Lower lobe of right lung (tissue), 2 donors: Measurements from ENCODE around the gene CDK6. TPM values are rescaled to one million over a fixed set of nuclear protein-coding genes. Genes with fewer than 3 reads are reported as not detected.

Source experiments
- ATAC-seq, 2 donors: fragments of 200-7000 bp; cut with Tn5 transposase; one replicate each; pipeline ENCODE4 v1.9.1; 2020 to 2022; ENCODE audit warnings: mild to moderate bottlenecking in 2 of 2, moderate library complexity in 2 of 2
- DNase-seq: peaks from one replicate; pipeline ENCODE4 v3.0.0-alpha.2; 2020
- H3K27ac ChIP-seq: fragments of 200-600 bp; one replicate; pipeline ENCODE4 v1.8.0; 2022
- H3K27me3 ChIP-seq: fragments of 200-600 bp; one replicate; pipeline ENCODE4 v1.8.0; 2022; ENCODE audit warnings: low read depth
- H3K36me3 ChIP-seq: fragments of 200-600 bp; one replicate; pipeline ENCODE4 v1.8.0; 2022; ENCODE audit warnings: mild to moderate bottlenecking
- H3K4me1 ChIP-seq: fragments of 200-600 bp; one replicate; pipeline ENCODE4 v1.8.0; 2022
- H3K4me3 ChIP-seq: fragments of 200-600 bp; one replicate; pipeline ENCODE4 v1.8.0; 2022; ENCODE audit warnings: mild to moderate bottlenecking
- H3K9me3 ChIP-seq: fragments of 200-600 bp; one replicate; pipeline ENCODE4 v1.8.0; 2022
- intact Hi-C: fragments of 100-400 bp; cut with DNase I; formaldehyde crosslinking; loops from one replicate; pipeline ENCODE4 v1.11.0; 2022
- total RNA-seq: library from RNA; stranded (reverse); fragmentation: NEBNext Ultra II Directional; extraction: Animal tissue kit (Norgen Biotek cat#: 25700); gene quantifications from one replicate; pipeline ENCODE4 v1.2.1, GENCODE V29; 2021
- TF ChIP-seq, protein P1 (sequence below): fragments of 200-600 bp; IDR thresholded peaks from one replicate; pipeline ENCODE4 v1.8.0; 2022; ENCODE audit warnings: antibody characterized with exemption, mild to moderate bottlenecking
- donor health status: DM: no; HTN: yes; CAD: no; lungs with severe emphysema.

The CDK6 gene
- total RNA-seq, 1 donor from 2014 or later = 21.7 TPM

GRCh38 chr7:92808006-92808405, 28.4 kb downstream of the CDK6 start:
- intact Hi-C loops = no loop called here
- TF ChIP-seq, protein P1, sequence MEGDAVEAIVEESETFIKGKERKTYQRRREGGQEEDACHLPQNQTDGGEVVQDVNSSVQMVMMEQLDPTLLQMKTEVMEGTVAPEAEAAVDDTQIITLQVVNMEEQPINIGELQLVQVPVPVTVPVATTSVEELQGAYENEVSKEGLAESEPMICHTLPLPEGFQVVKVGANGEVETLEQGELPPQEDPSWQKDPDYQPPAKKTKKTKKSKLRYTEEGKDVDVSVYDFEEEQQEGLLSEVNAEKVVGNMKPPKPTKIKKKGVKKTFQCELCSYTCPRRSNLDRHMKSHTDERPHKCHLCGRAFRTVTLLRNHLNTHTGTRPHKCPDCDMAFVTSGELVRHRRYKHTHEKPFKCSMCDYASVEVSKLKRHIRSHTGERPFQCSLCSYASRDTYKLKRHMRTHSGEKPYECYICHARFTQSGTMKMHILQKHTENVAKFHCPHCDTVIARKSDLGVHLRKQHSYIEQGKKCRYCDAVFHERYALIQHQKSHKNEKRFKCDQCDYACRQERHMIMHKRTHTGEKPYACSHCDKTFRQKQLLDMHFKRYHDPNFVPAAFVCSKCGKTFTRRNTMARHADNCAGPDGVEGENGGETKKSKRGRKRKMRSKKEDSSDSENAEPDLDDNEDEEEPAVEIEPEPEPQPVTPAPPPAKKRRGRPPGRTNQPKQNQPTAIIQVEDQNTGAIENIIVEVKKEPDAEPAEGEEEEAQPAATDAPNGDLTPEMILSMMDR = no peak
- H3K9me3 ChIP-seq = no peaks in the 10 kb centered on the region
- no peaks in the 10 kb centered on the region for H3K27me3 ChIP-seq
- no peaks in the 10 kb centered on the region for H3K36me3 ChIP-seq
- ATAC-seq = no peak
- H3K4me3 ChIP-seq = no peak overlapping the region
- no peak for DNase-seq
- peaks cover 13% of the 10 kb centered on the region for H3K4me1 ChIP-seq
- no peak overlapping the region for H3K27ac ChIP-seq

DNA sequence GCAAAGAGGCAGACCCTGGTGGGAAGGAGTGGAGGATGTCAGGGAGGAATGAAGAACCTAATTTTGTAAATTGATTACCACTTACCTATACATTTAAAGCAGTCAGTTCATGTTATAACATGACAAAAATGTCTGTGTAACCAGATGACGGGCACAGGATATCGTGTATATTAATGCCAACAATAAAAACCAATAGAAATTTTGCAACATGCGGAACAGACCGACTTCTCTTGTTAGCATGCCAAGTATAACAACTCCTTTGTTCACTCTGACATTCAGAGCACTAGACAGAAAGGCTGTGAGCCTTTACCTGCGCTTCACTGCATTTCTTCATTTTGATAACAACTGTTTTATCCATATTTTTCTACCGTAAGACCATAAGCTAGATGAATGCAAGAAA, 29.9 kb downstream of the CDK6 start:
- DNase-seq (no peak), ATAC-seq (no peak)
- intact Hi-C loops = no loop called here
- no peaks in the 10 kb centered on the region for H3K36me3 ChIP-seq
- H3K9me3 ChIP-seq = no peaks in the 10 kb centered on the region
- H3K4me1 ChIP-seq = peaks cover 13% of the 10 kb centered on the region
- TF ChIP-seq, protein P1 = no peak
- no peaks in the 10 kb centered on the region for H3K27me3 ChIP-seq
- no peak overlapping the region for H3K4me3 ChIP-seq
- no peak overlapping the region for H3K27ac ChIP-seq

GRCh38 chr7:92802406-92802805, 34.0 kb downstream of the CDK6 start:
- ATAC-seq = no peak
- Histone ChIP-seq H3K9me3 (no peaks in the 10 kb centered on the region), H3K4me3 (no peak overlapping the region), H3K4me1 (peaks cover 19% of the 10 kb centered on the region), H3K27me3 (no peaks in the 10 kb centered on the region), H3K27ac (no peak overlapping the region), H3K36me3 (no peaks in the 10 kb centered on the region)
- TF ChIP-seq, protein P1 = no peak
- intact Hi-C loops = no loop called here
- no peak for DNase-seq

- H3K4me1 ChIP-seq = peaks cover 32% of the 10 kb centered on the region
- TF ChIP-seq, protein P1 = no peak
- no peak overlapping the region for H3K4me3 ChIP-seq
- intact Hi-C loops = no loop called here
- H3K9me3 ChIP-seq = no peaks in the 10 kb centered on the region
- no peaks in the 10 kb centered on the region for H3K27me3 ChIP-seq
- DNase-seq (no peak), ATAC-seq (no peak)
- H3K27ac ChIP-seq = no peak overlapping the region
- H3K36me3 ChIP-seq = no peaks in the 10 kb centered on the region
Measured at GRCh38 chr7:92799446-92800211, 36.7 kb downstream of the CDK6 start.

- TF ChIP-seq, protein P1 = no peak
- ATAC-seq (no peak), DNase-seq (no peak)
- H3K9me3 ChIP-seq = no peaks in the 10 kb centered on the region
- intact Hi-C loops = no loop called here
- H3K4me1 ChIP-seq = peaks cover 38% of the 10 kb centered on the region
- H3K27me3 ChIP-seq = no peaks in the 10 kb centered on the region
- no peak overlapping the region for H3K4me3 ChIP-seq
- no peak overlapping the region for H3K27ac ChIP-seq
- no peaks in the 10 kb centered on the region for H3K36me3 ChIP-seq
Measured at GRCh38 chr7:92798517-92799249, 37.7 kb downstream of the CDK6 start.
